ENCODE data around the gene LIPC. TPM values are rescaled to one million over a fixed set of nuclear protein-coding genes. Genes with fewer than 3 reads are reported as not detected.

Gene LIPC
- total RNA-seq, 1 donor from 2014 or later: 1.0 TPM

GRCh38 chr15:58399739-58400138, 32.1 kb upstream of the LIPC start:
- no peak for DNase-seq
- intact Hi-C loops (cut with DNase I): no loop called here
- Histone ChIP-seq H3K27me3 (ENCODE audit: low read depth) (no peaks in the 10 kb centered on the region), H3K27ac (no peak overlapping the region), H3K4me1 (no peaks in the 10 kb centered on the region), H3K36me3 (no peaks in the 10 kb centered on the region), H3K4me3 (no peak overlapping the region), H3K9me3 (no peaks in the 10 kb centered on the region)
- no peak for TF ChIP-seq CTCF (IDR thresholded peaks at IDR 0.05)
- no peak for ATAC-seq

GRCh38 chr15:58401276-58401675, 30.5 kb upstream of the LIPC start:
- Histone ChIP-seq H3K4me1 (no peaks in the 10 kb centered on the region), H3K36me3 (no peaks in the 10 kb centered on the region), H3K9me3 (no peaks in the 10 kb centered on the region), H3K27ac (no peak overlapping the region), H3K4me3 (no peak overlapping the region), H3K27me3 (ENCODE audit: low read depth) (no peaks in the 10 kb centered on the region)
- no peak for DNase-seq
- no peak for TF ChIP-seq CTCF (IDR thresholded peaks at IDR 0.05)
- ATAC-seq: no peak
- intact Hi-C loops (cut with DNase I): no loop called here

- intact Hi-C loops (cut with DNase I): no loop called here
- H3K4me3 ChIP-seq: no peak overlapping the region
- H3K4me1 ChIP-seq: no peaks in the 10 kb centered on the region
- H3K27ac ChIP-seq: no peak overlapping the region
- no peaks in the 10 kb centered on the region for H3K27me3 ChIP-seq (ENCODE audit: low read depth)
- DNase-seq (no peak), ATAC-seq (no peak)
- TF ChIP-seq CTCF (IDR thresholded peaks at IDR 0.05): no peak
- no peaks in the 10 kb centered on the region for H3K9me3 ChIP-seq
- no peaks in the 10 kb centered on the region for H3K36me3 ChIP-seq
Observed at GRCh38 chr15:58401991-58402649, 29.7 kb upstream of the LIPC start.

- ATAC-seq (no peak), DNase-seq (no peak)
- no peak for TF ChIP-seq CTCF (IDR thresholded peaks at IDR 0.05)
- Histone ChIP-seq H3K27me3 (ENCODE audit: low read depth) (no peaks in the 10 kb centered on the region), H3K4me3 (no peak overlapping the region), H3K36me3 (no peaks in the 10 kb centered on the region), H3K4me1 (no peaks in the 10 kb centered on the region), H3K9me3 (no peaks in the 10 kb centered on the region), H3K27ac (no peak overlapping the region)
- intact Hi-C loops (cut with DNase I): no loop called here
Observed at GRCh38 chr15:58403581-58403980, 28.2 kb upstream of the LIPC start.

- Histone ChIP-seq H3K4me3 (no peak overlapping the region), H3K4me1 (no peaks in the 10 kb centered on the region), H3K36me3 (no peaks in the 10 kb centered on the region), H3K27me3 (ENCODE audit: low read depth) (no peaks in the 10 kb centered on the region), H3K27ac (no peak overlapping the region), H3K9me3 (no peaks in the 10 kb centered on the region)
- ATAC-seq (no peak), DNase-seq (no peak)
- intact Hi-C loops (cut with DNase I): no loop called here
- no peak for TF ChIP-seq CTCF (IDR thresholded peaks at IDR 0.05)
Observed at GRCh38 chr15:58404020-58404419, 27.8 kb upstream of the LIPC start.
